ENCODE measurements around the gene TMEM248. TPM values are rescaled to one million over a fixed set of nuclear protein-coding genes. Genes with fewer than 3 reads are reported as not detected.
A peak's percentile ranks its signal among the peaks of the same experiment; 100 is the strongest.
"Not testable (repeated sequence)": the region's sequence is repeated elsewhere in the genome, so short reads cannot be mapped to it uniquely, and the experiment has no call there.

TMEM248 gene
- 70.5 and 72.5 TPM in 2 replicates for total RNA-seq (2022)
- Bru-seq, nascent RNA: percentile 81 among the genes with signal in this experiment
- BruChase-seq, experiment 1, labeled RNA remaining after a 6-hour chase: percentile 94 among the genes with signal in this experiment
- BruChase-seq, experiment 2, labeled RNA remaining after a 2-hour chase: percentile 87 among the genes with signal in this experiment
- long read RNA-seq, full-length matches to known transcripts: 56 of 79 reads
- long read RNA-seq, partial matches to known transcripts: 10 of 79 reads
- long read RNA-seq, other reads (novel, unspliced or antisense): 13 of 79 reads

- BruUV-seq (replicated peaks): no TSS peak
- Mint-ChIP-seq H3K4me1 (ENCODE audit: low read depth, unreplicated experiment) (peaks cover 7% of the 10 kb centered on the region), H3K4me3 (ENCODE audit: low read depth, unreplicated experiment) (peak within 1 kb of the TSS; percentile 100), H3K27me3 (ENCODE audit: unreplicated experiment) (no peaks in the 10 kb centered on the region), H3K36me3 (ENCODE audit: insufficient read depth, unreplicated experiment) (peaks cover 18% of the 10 kb centered on the region), H3K9me3 (ENCODE audit: low read depth, unreplicated experiment) (no peaks in the 10 kb centered on the region), H3K27ac (ENCODE audit: unreplicated experiment) (peak within 1 kb of the TSS; percentile 96)
- DNase-seq: peak; percentile 85
- TF ChIP-seq CTCF (IDR thresholded peaks at IDR 0.05; ENCODE audit: unreplicated experiment): no peak
- intact Hi-C loops (cut with micrococcal nuclease; ENCODE audit: unreplicated experiment): no loop called here
- CTCF ChIA-PET: interaction anchor here (0.6 kb wide), 1 partner anchor 33 kb away, joined by 7 read pairs; no protein-coding TSS in a partner anchor
These were observed at the start of gene TMEM248 for GRCh38 chr7:66920769-66921395. Gene TMEM248, plus strand, starts transcription at chr7:66921225. Its CDS starts 20,641 bp downstream, at chr7:66941866.

- H3K27me3 Mint-ChIP-seq (ENCODE audit: unreplicated experiment): no peaks in the 10 kb centered on the region
- H3K36me3 Mint-ChIP-seq (ENCODE audit: insufficient read depth, unreplicated experiment): no peaks in the 10 kb centered on the region
- no peak overlapping the region for H3K27ac Mint-ChIP-seq (ENCODE audit: unreplicated experiment)
- no TSS peak for BruUV-seq (replicated peaks)
- no peaks in the 10 kb centered on the region for H3K4me1 Mint-ChIP-seq (ENCODE audit: low read depth, unreplicated experiment)
- intact Hi-C loops (cut with micrococcal nuclease; ENCODE audit: unreplicated experiment): no loop called here
- CTCF ChIA-PET: interaction anchor here (0.7 kb wide), 1 partner anchor 38 kb away, joined by 4 read pairs; no protein-coding TSS in a partner anchor
- no peaks in the 10 kb centered on the region for H3K9me3 Mint-ChIP-seq (ENCODE audit: low read depth, unreplicated experiment)
- no peak for DNase-seq
- H3K4me3 Mint-ChIP-seq (ENCODE audit: low read depth, unreplicated experiment): no peak overlapping the region
- TF ChIP-seq CTCF (IDR thresholded peaks at IDR 0.05; ENCODE audit: unreplicated experiment): no peak
These were observed 47.5 kb upstream of the TMEM248 start for GRCh38 chr7:66873476-66873875.

GRCh38 chr7:66877577-66878300 is 43.3 kb upstream of the TMEM248 start:
- no peak overlapping the region for H3K27ac Mint-ChIP-seq (ENCODE audit: unreplicated experiment)
- TF ChIP-seq CTCF (IDR thresholded peaks at IDR 0.05; ENCODE audit: unreplicated experiment): no peak
- CTCF ChIA-PET: interaction anchor here (0.6 kb wide), 1 partner anchor 9 kb away, joined by 3 read pairs; no protein-coding TSS in a partner anchor
- no peak overlapping the region for H3K4me3 Mint-ChIP-seq (ENCODE audit: low read depth, unreplicated experiment)
- H3K27me3 Mint-ChIP-seq (ENCODE audit: unreplicated experiment): no peaks in the 10 kb centered on the region
- H3K36me3 Mint-ChIP-seq (ENCODE audit: insufficient read depth, unreplicated experiment): no peaks in the 10 kb centered on the region
- no peaks in the 10 kb centered on the region for H3K9me3 Mint-ChIP-seq (ENCODE audit: low read depth, unreplicated experiment)
- DNase-seq: no peak
- intact Hi-C loops (cut with micrococcal nuclease; ENCODE audit: unreplicated experiment): no loop called here
- no peaks in the 10 kb centered on the region for H3K4me1 Mint-ChIP-seq (ENCODE audit: low read depth, unreplicated experiment)
- BruUV-seq (replicated peaks): no TSS peak

GRCh38 chr7:66878301-66878685 is 42.7 kb upstream of the TMEM248 start:
- BruUV-seq (replicated peaks); H3K4me1 Mint-ChIP-seq (ENCODE audit: low read depth, unreplicated experiment); H3K27me3 Mint-ChIP-seq (ENCODE audit: unreplicated experiment); intact Hi-C loops (cut with micrococcal nuclease; ENCODE audit: unreplicated experiment); H3K27ac Mint-ChIP-seq (ENCODE audit: unreplicated experiment); H3K36me3 Mint-ChIP-seq (ENCODE audit: insufficient read depth, unreplicated experiment); DNase-seq; H3K4me3 Mint-ChIP-seq (ENCODE audit: low read depth, unreplicated experiment); H3K9me3 Mint-ChIP-seq (ENCODE audit: low read depth, unreplicated experiment): not testable (repeated sequence)
- CTCF ChIA-PET: interaction anchor here (0.6 kb wide), 1 partner anchor 10 kb away, joined by 3 read pairs; no protein-coding TSS in a partner anchor
